ENCODE results near the gene OGFR.
A peak's percentile ranks its signal among the peaks of the same experiment; 100 is the strongest.

OGFR gene

DNA sequence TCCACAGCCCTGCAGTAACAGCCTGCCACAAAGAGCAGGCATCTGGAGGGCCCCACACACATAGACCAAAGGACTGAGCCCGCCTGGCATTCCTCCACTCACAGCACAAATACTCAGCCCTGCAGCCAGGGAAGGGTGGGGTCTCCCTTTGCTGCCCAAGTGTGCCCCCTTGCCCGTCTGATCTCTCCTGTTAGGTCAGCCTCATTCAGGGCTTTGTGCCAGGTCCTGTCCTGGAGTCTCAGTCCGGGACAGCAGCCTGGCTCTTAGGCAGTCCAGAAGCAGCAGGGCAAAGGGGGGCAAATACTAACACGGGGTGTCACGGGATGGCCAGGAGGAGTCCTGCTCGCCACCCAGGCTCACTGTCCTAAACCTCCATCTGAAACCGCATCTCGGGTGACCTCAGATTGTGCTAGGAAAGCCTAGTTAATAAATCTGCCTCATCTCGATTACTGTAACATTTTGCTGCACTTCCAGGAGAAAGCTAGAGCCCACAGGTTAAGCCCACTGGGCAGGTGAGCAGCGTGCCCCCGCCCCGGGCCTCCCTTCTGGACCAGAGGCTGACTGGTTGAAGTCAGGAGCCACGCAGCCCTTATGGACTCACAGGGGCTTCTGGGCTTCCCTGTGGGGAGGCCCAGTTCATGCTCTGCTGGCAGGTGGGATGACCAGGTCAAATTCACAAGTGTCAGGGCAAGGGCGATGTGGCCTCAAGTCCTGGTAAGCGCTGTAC is 3.2 kb upstream of the OGFR start:
- no peak for DNase-seq

DNA sequence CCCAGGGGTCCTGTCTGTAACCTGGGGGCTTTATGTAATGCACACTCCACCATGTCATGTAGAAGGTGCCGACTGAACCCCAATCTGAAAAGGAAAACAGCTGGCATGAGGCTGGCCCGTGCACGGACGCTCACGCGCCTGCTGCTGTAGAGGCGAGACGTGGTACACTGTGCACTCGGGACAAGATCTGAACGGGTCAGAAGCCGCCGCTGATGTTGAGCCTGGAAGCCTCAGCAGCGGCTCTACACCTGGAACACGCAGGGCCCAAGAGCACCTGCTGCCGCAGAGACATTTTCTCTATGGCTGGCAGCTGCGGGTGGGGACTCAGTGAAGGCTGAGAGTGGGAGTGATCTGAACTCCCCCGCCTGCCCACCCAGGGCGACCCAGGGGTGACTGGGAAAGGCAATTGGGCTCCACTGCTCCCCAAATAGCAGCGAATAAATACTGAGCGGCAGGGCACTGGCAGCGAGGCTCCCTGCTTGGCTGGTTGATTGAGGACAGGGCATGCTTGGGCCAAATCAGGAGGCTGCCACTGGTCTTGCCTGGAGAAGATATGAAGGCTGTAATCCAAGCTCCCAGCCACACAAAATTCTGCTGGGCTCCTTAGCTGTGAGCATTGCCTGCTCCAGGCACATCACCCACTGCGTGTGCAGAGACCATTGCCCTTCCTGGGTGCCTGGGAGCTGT is 2.5 kb upstream of the OGFR start:
- no peak for DNase-seq

DNA sequence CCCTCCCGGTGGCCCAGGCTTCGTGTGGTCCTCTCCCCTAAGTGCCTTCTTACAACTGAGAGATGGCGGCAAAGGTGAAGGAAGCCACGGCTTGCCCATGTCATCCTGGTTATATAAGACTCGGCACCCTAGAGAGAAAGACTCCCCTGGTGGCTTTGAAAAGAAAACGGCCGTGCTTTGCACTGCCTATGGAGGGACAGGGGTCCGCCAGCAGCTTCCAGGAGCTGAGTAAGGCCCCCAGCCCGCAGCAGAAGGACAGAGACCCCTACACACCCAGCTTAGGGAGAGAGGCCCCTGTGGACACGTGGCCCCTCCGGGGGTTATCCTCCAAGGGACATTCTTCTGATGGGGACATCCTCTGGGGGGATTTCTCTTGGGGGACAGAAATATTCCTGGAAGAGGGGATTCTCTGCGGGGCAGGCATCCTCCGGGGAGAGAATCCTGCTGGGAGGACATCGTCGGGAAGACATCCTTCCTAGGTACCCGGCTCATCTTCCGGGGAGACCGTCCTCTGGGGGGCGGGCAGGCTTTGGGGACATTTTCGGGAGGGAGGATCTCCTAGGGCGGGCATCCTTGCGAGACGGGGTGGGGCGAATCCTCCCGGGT is 511 bp upstream of the OGFR start:
- DNase-seq: no peak

DNA sequence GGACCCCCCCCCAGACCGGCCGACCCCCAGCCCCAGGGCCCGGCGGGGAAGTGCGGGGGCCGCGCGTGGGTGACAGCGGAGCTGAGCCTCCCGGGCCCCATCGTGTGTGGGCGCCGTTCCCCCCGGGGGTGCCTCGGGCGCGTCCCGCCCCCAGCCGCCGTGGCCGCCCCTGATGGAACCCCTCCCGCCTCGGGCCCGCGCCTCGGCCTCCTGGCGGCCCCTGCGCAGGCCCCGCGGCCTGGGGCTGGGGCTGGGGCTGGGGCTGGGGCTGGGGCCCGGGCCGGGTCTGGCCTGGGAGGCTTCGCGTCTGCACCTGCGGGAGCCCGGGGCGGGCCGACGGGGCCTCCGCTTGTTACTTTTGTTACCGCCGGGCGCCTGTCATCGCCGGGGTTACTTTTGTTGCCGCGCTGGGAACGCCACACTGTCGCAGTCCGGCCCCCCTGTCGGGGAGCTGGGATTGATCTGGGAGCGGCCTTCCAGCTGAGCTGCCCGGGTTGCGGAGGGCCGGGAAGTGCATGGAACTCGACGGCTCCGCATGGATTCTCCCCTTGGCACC is 598 bp downstream of the OGFR start:
- peak; percentile 51 for DNase-seq

DNA sequence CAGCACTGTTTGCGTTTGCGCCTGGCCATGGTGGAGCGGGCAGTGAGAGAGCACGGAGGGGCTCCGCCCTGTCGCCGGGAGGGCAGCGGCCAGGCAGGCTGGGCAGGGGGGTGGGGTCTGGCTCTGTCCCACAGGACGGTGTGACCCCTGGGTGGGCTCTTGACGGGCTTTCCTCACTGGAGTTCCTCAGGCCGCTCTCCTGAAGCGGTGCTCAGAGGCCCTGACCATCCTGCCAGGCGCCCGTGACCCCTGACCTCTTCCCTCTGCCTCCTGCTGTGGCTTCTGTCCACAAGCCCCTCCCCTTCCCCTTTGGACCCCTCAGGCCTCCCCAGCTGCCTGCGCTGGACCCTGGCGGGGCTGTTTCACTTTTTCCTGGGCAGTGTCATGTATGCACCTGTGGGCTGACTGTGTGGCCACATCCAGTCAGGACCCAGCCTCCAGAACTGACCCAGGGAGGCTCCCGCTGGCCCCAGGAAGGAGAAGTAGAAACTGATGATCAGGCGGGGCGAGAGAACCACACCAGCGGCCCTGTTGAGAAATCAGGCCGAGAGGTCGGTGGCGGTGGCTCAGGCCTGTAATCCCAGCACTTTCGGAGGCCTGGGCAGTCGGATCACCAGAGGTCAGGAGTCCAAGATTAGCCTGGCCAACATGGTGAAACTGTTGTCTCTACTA is 1.2 kb downstream of the OGFR start:
- DNase-seq: no peak

DNA sequence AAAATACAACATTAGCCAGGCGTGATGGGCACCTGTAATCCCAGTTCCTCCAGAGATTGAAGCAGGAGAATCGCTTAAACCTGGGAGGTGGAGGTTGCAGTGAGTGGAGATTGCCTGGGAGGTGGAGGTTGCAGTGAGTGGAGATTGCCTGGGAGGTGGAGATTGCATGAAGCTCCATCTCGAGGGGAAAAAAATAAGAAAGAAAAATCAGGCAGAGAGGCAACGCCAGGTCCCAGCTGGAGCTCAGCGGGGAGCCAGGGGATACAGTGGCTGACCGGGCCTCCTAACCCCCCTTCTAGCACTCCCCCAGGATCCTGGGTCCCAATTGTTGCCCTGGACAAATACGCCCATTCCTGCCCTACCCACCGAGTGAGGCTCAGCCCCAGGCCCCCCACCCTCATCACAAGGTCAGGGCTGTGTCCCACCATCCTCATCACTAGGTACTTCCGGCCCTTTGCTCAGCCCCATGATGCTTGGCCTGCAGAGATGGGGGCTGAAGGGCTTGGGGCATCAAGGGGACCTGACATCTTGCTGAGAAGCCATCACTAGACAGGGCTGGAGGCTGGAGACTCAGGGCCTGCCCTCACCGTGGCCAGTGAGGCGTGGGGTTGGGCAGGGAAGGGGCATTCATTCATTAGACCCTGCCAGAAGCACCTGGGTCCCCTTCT is 1.9 kb downstream of the OGFR start:
- DNase-seq: no peak

DNA sequence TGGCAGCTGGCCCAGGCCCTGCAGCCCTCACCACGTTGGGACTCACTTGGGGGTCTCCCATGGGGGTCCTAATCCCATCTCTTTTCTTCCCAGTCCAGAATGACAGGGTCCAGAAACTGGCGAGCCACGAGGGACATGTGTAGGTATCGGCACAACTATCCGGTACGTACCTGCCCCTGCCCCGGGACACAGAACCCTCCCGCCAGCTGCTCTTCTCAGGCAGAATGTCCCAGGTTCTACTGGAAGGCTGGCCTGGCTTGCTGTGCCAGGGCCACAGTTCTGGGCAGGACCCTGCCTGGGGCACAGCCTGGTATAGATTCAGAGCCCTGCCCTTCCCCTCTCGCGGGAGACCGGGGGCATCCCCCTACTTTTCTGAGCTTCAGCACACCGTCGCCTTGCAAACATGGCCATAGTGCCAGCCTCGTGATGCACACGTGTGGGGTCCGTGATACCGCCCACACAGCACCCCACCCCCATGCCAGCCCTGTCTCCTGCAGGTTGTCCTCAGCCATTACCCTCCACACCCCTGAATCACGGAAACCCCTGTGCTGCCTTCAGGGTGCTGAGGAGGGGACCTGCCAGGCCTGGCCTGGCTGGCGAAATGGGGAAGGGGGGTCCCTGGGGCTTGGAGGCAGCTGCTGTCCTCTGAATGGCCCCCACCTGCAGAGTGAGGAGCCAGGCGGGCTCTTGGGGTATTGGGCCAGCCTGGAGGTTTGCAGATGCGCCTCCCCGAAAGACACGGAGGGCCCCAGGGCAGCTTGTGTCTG is 3.0 kb downstream of the OGFR start:
- DNase-seq: no peak

DNA sequence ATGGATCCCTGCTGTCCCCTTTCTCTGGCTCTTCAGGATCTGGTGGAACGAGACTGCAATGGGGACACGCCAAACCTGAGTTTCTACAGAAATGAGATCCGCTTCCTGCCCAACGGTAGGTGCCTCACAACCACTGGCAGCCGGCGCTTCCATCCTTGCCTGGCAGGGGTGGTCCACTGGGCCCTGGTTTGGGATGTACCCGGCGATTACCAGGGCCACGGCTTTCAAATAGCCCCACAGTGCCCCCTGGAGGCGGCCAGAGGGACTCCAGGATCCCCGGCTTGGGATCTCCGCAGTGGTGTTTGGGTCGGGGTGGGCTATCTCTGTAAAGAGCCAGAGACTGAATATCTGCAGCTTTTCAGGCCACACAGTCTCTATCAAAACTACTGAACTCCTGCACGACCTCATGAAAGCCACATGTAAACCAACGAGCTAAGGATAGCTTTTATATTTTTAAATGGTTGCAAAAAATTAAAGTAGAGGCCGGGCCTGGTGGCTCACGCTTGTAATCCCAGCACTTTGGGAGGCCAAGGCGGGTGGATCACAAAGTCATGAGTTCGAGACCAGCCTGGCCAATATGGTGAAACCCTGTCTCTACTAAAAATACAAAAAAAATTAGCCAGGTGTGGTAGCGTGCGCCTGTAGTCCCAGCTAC is 3.7 kb downstream of the OGFR start:
- DNase-seq: peak; percentile 79

DNA sequence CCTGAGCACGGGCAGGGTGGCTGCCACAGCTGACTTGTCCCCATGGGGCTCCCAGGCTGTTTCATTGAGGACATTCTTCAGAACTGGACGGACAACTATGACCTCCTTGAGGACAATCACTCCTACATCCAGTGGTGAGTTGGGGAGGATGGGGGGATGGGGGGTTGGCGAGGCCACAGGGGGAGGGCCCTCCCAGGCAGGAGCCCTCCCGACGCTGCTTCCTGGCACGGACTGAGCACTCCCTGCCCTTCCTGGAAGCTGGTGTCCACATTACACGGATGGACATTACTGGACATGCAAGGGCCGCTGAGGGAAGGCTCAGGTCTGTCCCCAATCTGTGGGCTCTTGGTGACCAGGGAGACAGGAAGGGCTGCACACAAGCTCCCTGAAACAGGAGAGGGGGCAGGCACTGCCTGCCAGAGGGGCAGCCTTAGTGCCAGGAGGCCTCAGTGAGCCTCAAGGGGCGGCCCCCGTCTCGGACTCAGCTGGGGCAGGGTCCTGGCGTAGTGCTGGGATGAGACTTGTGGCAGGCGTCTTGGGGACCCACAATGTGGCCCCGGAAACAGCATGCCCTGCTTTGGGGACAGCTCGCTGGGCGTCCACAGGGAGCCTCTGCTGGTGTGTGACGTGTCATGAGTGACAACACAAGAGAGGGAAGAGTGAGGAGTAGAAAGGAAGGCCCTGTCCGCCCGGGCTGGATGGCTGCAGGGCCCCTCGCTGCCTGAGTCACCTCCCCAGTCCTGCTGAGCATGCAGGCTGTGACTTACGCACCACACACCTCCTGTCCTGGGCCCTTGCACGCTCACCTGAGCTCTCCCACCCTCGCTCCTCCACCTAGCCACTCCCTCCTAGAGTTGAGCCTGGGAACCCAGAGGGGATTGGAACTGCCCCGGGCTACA is 5.1 kb downstream of the OGFR start:
- no peak for DNase-seq

DNA sequence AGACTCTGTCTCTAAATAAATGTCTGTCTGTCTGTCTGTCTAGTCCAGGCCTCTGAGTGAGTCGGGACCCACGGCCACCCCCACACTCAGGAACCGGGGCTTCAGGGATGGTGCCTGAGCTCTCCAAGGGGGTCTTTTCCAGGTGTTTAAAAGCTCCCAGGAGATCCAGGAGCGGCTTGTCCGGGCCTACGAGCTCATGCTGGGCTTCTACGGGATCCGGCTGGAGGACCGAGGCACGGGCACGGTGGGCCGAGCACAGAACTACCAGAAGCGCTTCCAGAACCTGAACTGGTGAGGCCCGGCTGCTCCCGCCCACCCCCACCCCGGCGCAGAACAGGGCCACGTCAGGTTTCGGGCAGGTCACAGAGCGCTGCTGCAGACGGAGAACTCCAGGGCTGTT is 6.7 kb downstream of the OGFR start:
- no peak for DNase-seq

DNA sequence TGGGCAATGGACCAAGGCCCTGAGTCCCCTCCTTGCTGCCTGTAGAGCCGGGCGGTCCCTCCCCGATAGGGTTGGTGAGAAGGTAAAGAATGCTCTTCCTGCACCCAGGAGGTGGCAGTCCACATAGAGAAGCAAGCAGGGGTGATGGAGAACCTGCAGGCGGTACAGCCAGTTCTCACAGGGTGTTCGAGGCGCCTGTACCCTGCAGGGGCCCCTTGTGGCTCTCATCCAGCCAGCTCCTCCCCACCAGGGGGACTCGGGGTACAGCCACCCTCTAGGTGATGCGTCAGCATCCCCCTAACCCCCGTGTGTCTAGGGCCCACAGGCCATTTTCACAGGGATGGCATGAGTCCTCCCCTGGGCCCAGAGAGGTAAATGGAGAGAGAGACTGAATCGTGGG is 7.1 kb downstream of the OGFR start:
- DNase-seq: no peak

DNA sequence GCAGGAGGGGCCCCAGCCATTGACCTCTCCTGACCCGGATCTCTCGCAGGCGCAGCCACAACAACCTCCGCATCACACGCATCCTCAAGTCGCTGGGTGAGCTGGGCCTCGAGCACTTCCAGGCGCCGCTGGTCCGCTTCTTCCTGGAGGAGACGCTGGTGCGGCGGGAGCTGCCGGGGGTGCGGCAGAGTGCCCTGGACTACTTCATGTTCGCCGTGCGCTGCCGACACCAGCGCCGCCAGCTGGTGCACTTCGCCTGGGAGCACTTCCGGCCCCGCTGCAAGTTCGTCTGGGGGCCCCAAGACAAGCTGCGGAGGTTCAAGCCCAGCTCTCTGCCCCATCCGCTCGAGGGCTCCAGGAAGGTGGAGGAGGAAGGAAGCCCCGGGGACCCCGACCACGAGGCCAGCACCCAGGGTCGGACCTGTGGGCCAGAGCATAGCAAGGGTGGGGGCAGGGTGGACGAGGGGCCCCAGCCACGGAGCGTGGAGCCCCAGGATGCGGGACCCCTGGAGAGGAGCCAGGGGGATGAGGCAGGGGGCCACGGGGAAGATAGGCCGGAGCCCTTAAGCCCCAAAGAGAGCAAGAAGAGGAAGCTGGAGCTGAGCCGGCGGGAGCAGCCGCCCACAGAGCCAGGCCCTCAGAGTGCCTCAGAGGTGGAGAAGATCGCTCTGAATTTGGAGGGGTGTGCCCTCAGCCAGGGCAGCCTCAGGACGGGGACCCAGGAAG is 7.7 kb downstream of the OGFR start:
- DNase-seq: no peak

DNA sequence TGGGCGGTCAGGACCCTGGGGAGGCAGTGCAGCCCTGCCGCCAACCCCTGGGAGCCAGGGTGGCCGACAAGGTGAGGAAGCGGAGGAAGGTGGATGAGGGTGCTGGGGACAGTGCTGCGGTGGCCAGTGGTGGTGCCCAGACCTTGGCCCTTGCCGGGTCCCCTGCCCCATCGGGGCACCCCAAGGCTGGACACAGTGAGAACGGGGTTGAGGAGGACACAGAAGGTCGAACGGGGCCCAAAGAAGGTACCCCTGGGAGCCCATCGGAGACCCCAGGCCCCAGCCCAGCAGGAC is 8.2 kb downstream of the OGFR start:
- no peak for DNase-seq

DNA sequence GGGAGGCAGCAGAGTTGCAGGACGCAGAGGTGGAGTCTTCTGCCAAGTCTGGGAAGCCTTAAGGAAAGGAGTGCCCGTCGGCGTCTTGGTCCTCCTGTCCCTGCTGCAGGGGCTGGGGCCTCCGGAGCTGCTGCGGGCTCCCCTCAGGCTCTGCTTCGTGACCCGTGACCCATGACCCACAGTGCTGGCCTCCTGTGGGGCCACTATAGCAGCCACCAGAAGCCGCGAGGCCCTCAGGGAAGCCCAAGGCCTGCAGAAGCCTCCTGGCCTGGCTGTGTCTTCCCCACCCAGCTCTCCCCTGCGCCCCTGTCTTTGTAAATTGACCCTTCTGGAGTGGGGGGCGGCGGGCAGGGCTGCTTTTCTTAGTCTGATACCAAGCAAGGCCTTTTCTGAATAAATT is 9.0 kb downstream of the OGFR start:
- no peak for DNase-seq

DNA sequence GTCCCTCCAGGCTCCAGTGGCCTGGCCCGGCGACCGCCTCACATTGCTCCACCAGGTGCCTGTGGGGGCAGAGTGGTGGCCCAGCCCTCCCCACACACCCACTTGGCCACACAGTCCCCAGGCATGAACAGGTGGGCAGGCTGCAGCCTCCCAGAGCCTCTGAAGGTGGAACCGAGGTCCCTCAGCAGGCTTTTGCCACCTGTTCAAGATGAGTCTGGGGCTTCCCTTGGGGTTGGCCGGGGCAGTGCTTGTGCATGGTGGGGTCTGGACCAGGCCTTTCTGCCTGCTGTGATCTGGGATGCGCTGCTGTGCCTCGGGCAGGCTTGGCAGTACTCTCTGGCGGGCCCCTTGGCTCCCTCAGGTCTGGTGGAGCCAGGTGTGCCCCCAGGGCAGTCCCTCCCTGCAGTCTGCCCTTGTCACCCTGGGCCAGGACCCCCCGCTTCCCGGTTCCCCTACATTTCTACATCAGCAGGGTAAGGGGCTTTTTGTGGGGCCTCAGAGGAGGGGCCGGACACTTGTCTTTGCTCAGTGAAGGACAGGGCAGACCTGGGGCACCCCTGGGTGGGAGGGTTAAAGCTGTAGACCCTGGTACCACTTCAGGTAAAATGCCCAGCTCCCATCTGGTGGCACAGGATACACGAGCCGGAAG is 9.5 kb downstream of the OGFR start:
- no peak for DNase-seq

DNA sequence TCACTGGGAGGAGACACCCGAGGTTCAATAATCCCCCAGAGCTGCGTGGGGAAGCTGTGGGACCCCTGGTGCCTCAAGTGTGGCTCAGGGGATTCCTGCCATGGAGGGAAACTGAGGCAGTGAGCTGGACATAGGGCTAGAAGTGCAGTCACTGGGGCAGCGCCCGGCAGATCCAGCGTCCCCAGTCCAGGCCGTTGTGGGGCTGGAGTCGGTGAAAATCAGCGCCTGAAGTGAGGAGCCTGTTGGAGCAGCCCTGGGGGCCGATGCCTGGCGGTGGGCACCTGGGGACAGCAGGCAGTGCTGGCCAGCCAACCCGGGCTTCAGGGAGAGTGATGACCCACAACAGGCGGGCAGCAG is 10.1 kb downstream of the OGFR start:
- DNase-seq: no peak

DNA sequence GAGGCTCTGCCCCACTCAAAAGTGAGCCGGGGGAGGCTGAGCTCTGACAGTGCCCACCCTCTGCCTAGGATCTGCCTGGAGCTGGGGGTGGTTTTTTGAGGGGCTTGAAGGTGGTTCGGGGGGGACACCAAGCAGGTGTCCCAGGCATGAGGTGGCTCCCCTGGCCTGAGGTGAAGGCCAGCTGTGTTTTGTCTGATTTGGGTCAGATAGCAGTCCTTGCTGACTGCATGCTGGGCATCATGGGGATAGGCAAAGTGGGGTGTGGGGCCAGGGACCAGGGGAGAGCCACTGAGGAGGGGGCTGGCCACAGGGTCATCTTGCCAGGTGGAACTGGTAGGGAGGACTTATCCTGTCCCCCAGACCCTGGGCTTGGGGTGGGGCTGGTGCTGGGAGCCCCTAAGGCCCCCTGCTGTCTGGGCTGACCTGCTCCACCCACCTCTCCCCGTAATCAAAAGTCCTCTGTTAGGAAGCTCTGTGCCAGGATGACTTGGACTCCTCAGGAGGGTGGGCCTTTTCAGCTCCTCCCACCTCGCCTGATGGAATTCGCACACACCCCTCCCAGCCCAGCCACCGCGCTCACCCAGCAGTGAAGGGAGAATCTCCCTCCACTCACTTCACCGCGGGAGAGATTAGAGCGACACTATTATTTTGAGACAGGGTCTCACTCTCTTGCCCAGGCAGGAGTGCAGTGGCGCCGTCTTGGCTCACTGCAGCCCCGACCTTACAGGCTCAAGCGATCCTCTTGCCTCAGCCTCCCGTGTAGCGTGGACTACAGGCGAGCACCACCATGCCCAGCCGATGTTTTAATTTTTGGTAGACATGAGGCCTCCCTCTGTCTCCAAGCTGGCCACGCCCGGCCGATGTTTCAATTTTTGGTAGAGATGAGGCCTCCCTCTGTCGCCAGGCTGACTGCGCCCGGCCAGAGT is 10.7 kb downstream of the OGFR start:
- no peak for DNase-seq
